Right lobe of liver (tissue), 4 donors: Measurements from ENCODE around the gene LNX1.

Experiments
- POLR2A ChIP-seq: fragments of 450-650 bp; IDR thresholded peaks from one replicate; pipeline ENCODE4 v1.6.1; 2017; ENCODE audit warnings: antibody characterized with exemption, mild to moderate bottlenecking
- TF ChIP-seq, protein P1 (sequence below), 4 donors: fragments of 200-600 bp in 3 of 4; fragments of 450-650 bp in 1 of 4; IDR thresholded peaks; one replicate each; pipeline versions ENCODE4 v1.5.1 to v1.8.0; 2016 to 2022; ENCODE audit warnings: antibody characterized with exemption in 4 of 4, mild to moderate bottlenecking in 2 of 4
- donor health status: DM: no; HTN: no; CAD: no.
- donor health status: DM: no; HTN: no; CAD: no.
- donor health status: DM: no; HTN: yes; CAD: no.

DNA sequence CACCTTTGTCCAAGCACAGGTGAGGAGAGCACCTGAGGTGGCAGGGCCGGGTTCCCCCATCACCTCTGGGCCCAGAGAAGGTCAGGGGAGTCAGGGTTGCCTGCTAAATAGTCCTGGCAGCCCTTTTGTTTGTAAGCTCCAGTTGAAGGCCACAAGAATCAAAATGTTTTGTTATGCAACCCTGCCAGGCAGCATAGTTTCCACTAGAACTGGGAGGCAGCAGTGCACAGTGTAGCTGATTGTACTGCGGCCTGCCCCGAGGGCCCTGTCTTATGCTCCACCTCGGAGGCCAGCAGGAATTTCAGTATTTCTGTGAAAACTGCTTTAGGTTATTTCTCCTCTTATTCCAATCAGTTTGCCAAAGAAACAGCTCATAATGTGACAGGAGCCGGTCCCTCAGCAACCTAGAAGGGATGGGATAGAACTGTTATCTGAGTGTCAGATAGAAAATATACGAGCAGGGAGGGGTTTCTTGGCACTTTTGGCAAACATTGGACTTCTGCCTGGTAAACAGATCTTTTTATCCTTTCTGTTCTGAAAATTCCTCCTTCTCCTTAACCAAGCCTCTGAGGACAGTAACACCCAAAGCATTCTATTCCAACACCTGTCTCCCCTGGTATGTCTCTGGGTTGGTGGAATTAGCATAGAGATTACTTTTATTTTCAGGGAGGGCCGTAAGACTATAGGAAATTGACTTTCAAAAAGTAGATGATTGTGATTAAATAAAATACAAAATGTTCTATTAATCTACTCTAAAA lies 93.6 kb downstream of the LNX1 start:
- TF ChIP-seq, protein P1, sequence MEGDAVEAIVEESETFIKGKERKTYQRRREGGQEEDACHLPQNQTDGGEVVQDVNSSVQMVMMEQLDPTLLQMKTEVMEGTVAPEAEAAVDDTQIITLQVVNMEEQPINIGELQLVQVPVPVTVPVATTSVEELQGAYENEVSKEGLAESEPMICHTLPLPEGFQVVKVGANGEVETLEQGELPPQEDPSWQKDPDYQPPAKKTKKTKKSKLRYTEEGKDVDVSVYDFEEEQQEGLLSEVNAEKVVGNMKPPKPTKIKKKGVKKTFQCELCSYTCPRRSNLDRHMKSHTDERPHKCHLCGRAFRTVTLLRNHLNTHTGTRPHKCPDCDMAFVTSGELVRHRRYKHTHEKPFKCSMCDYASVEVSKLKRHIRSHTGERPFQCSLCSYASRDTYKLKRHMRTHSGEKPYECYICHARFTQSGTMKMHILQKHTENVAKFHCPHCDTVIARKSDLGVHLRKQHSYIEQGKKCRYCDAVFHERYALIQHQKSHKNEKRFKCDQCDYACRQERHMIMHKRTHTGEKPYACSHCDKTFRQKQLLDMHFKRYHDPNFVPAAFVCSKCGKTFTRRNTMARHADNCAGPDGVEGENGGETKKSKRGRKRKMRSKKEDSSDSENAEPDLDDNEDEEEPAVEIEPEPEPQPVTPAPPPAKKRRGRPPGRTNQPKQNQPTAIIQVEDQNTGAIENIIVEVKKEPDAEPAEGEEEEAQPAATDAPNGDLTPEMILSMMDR (IDR thresholded peaks at IDR 0.05): no peak
- no peak for TF ChIP-seq POLR2A
